ENCODE results near the gene NXNL1. TPM values are rescaled to one million over a fixed set of nuclear protein-coding genes. Genes with fewer than 3 reads are reported as not detected.

NXNL1 gene, protein sequence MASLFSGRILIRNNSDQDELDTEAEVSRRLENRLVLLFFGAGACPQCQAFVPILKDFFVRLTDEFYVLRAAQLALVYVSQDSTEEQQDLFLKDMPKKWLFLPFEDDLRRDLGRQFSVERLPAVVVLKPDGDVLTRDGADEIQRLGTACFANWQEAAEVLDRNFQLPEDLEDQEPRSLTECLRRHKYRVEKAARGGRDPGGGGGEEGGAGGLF
- not detected in 2 replicates for total RNA-seq

DNA sequence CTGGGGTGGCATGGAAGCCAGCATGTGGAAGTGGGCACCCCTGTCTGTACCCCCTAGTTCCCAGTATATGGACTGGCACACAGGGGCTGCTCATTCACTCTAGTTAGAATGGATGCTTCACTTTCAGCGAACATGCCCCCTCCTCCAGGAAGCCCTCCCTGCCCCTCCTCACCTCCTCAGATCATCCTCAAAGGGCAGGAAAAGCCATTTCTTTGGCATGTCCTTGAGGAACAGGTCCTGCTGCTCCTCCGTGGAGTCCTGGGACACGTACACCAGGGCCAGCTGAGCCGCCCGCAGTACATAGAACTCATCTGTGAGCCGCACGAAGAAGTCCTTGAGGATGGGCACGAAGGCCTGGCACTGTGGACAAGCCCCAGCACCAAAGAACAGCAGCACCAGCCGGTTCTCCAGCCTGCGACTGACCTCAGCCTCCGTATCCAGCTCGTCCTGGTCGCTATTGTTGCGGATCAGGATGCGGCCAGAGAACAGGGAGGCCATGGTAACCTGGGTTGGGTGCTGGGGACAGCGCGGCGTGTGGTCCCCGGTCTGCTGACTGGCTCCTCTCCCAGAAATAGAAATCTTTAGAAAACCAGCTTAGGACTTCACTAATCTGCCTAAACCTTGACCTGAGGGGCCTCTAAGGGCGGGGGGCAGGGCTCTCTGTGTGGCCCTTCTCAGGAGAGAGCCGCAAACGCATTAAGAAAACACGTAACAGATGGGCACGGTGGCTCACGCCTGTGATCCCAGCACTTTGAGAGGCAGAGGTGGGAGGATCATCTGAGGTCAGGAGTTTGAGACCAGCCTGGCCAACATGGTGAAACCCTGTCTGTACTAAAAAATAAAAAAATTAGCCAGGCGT lies at the start of gene NXNL1:
NXNL1 (minus strand) TSS at position 555 of the 859 bp plus-strand sequence; CDS start at position 498, 57 bp downstream.

DNA sequence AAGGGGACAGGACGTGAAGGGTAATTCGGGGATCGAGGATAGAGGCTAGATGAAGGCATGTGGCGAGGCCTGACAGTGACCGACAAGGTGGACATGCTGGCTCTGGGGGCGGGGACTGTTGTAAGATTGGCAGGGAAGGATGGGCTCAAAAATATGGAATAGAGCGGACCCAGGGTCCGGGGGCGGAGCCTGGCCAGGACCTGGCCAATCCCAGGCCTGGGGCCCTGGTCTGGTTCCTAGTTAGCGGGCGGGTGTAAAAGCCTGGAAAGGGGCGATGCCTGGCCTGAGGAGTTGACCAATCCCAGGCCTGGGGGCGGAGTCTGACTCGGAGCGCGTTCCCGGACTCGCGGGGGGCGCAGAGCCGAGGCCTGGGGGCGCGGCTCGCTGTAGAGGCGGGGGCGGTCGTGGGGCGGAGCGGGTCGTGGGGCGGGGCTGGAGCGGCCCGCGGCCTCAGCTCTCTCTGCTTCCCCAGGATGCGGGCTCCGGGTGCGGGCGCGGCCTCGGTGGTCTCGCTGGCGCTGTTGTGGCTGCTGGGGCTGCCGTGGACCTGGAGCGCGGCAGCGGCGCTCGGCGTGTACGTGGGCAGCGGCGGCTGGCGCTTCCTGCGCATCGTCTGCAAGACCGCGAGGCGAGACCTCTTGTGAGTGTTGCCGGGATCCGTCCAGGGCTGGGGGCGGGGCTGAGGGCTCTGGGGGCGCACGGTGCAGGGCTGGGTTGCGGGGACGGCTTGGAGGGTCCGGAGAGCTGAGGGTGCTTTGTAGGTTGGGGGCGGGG lies 9.5 kb upstream of the NXNL1 start, which contains the start of gene SLC27A1:
SLC27A1 (plus strand) TSS at position 457 of the 774 bp plus-strand sequence; CDS start at position 474, 17 bp downstream.

DNA sequence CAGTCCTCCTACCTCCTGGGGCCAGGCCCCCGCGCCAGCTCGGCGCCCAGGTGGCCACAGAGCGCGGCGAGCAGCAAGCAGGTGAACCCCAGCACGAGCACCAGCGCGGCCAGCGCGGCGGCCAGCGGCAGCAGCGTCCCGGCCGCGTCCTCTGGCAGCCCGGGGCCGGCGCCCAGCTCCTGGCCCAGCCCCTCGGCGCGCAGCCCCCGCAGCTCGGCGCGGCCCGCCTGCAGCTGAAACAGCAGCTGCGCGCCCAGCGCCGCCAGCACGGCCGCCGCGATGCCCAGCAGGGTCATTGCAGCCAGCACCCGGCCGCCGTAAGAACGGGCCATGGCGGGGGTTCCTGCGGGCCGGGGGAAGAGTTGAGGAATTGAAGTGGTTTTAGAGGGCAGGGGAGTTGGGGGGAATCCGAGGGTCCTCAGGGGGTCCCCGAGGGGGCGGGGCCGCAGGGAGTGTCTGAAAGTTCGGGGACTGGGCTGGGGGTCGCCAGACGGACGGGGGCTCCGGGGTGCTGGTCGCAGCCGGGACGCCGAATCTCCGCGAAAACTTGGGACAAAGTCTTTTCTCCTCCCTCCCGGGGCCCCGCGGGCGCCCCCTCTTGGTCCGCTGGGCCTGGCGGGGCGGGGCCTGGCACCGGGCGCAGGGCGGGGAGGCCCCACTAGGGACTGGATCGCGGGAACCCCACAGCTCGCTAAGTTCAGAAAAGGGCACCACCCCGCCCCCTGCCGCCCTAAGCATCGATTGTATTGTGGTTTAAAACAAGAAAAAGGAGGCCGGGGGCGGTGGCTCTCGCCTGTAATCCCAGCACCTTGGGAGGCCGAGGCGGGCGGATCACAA lies 12.4 kb downstream of the NXNL1 start, which contains the start of gene TMEM221:
TMEM221 (minus strand) TSS at position 538 of the 837 bp plus-strand sequence; CDS start at position 332, 206 bp downstream.

DNA sequence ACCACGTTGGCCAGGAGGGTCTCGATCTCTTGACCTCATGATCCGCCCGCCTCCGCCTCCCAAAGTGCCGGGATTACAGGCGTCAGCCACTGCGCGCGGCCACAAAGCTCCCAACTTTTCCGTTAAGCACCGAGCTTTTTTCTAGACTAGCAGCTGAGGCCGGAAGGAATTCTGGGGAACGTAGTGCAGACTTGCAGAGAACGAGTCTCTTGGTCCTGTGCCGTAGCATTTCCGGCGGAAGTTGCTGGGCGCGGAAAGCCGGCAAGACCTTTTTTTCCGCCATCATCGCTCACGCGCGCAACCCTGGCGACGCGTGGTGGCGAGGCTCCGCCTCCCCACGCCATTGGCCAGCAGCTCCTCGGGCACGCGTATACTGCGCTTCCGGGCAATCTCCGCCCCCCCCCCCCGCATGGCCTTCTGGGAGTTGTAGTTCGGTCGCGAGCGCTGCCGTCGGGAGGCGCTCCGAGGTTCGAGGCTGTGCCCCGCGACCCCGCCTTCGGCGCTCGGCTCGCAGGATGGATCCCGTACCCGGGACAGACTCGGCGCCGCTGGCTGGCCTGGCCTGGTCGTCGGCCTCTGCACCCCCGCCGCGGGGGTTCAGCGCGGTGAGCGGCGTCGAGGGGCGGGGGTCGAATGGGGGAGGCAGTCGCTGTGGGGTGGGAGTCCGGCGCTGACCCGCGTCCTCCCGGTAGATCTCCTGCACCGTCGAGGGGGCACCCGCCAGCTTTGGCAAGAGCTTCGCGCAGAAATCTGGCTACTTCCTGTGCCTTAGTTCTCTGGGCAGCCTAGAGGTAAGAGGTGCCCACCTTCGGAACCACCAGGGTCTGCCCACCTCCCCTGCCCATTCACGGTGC lies 40.9 kb downstream of the NXNL1 start, which contains the start of gene MVB12A:
MVB12A (plus strand) TSS at position 427 of the 854 bp plus-strand sequence; CDS start at position 516, 89 bp downstream.

Other genes with a start within 250 kb of the NXNL1 start
- gene USE1, start 245.6 kb downstream of the NXNL1 start, total RNA-seq, result 19.0 and 25.4 TPM in 2 replicates
- 1.8 and 3.2 TPM in 2 replicates for gene OCEL1, start 234.7 kb downstream of the NXNL1 start, total RNA-seq
- 31.5 and 46.8 TPM in 2 replicates for gene NR2F6, start 215.0 kb downstream of the NXNL1 start, total RNA-seq
- gene USHBP1, start 196.2 kb downstream of the NXNL1 start, total RNA-seq, result 11.4 and 12.0 TPM in 2 replicates
- gene BABAM1, start 193.5 kb downstream of the NXNL1 start, total RNA-seq, result 113 and 123 TPM in 2 replicates
- 0.81 and 1.3 TPM in 2 replicates for gene ANKLE1, start 179.0 kb downstream of the NXNL1 start, total RNA-seq
- gene ABHD8, start 157.5 kb downstream of the NXNL1 start, total RNA-seq, result 6.3 and 7.2 TPM in 2 replicates
- 27.8 and 39.0 TPM in 2 replicates for gene MRPL34, start 155.1 kb downstream of the NXNL1 start, total RNA-seq
- 25.6 and 30.5 TPM in 2 replicates for gene DDA1, start 151.4 kb downstream of the NXNL1 start, total RNA-seq
- 2.4 and 4.0 TPM in 2 replicates for gene ANO8, start 126.1 kb downstream of the NXNL1 start, total RNA-seq
- 9.7 and 12.7 TPM in 2 replicates for gene GTPBP3, start 123.4 kb downstream of the NXNL1 start, total RNA-seq
- 0.75 and 2.2 TPM in 2 replicates for gene PLVAP, start 83.6 kb downstream of the NXNL1 start, total RNA-seq
- 0.09 and 0.28 TPM in 2 replicates for gene CCDC194, start 66.7 kb downstream of the NXNL1 start, total RNA-seq
- gene BST2, start 55.3 kb downstream of the NXNL1 start, total RNA-seq, result 107 and 110 TPM in 2 replicates
- 31.3 and 31.4 TPM in 2 replicates for gene MVB12A, start 40.9 kb downstream of the NXNL1 start, total RNA-seq
- under 0.01 and 0.09 TPM in 2 replicates for gene TMEM221, start 12.3 kb downstream of the NXNL1 start, total RNA-seq
- 12.4 and 16.7 TPM in 2 replicates for gene SLC27A1, start 9.6 kb upstream of the NXNL1 start, total RNA-seq
- gene PGLS, start 50.7 kb upstream of the NXNL1 start, total RNA-seq, result 44.8 and 53.8 TPM in 2 replicates
- 97.3 and 120 TPM in 2 replicates for gene COLGALT1, start 94.7 kb upstream of the NXNL1 start, total RNA-seq
- gene UNC13A, start 227.4 kb upstream of the NXNL1 start, total RNA-seq, result under 0.01 and 0.09 TPM in 2 replicates